ENCODE data around the gene SEPTIN1. TPM values are rescaled to one million over a fixed set of nuclear protein-coding genes. Genes with fewer than 3 reads are reported as not detected.

The SEPTIN1 gene
- total RNA-seq, 1 experiment from 2014 or later = not detected

GRCh38 chr16:30377050-30377811 lies 5.1 kb downstream of the SEPTIN1 start:
- no peak for DNase-seq (ENCODE audit: extremely low read depth, low read depth)

- DNase-seq (ENCODE audit: extremely low read depth, low read depth) = no peak
Measured at GRCh38 chr16:30376461-30376902, 5.9 kb downstream of the SEPTIN1 start.

- DNase-seq (ENCODE audit: extremely low read depth, low read depth) = no peak
Measured at GRCh38 chr16:30375864-30376263, 6.5 kb downstream of the SEPTIN1 start.

- DNase-seq (ENCODE audit: extremely low read depth, low read depth) = no peak
Measured at GRCh38 chr16:30374538-30374937, 7.8 kb downstream of the SEPTIN1 start, which contains the start of gene MYL11. MYL11 (plus strand) TSS chr16:30374802; CDS start chr16:30374858, 56 bp downstream.

DNA sequence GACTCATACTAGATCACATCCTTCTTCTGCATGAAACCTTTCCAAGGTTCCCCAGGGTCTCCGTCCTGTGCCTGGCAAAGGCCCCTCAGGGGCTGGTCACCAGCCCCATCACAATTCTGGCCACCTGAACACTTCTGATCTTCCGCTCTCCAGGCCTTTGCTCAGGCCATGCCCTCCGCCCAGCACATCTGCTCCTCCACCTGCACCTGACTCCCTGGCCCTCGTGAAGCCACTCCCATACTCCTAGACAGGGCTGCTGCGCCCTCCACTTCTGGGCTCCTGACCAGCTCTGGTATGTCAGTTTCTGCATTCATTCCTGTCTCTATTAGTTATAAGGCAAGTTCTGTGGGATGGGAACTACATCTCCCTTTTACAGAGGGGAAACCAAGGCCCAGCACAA lies 9.6 kb downstream of the SEPTIN1 start:
- no peak for DNase-seq (ENCODE audit: extremely low read depth, low read depth)

GRCh38 chr16:30372038-30372712 lies 10.2 kb downstream of the SEPTIN1 start:
- DNase-seq (ENCODE audit: extremely low read depth, low read depth) = no peak

DNA sequence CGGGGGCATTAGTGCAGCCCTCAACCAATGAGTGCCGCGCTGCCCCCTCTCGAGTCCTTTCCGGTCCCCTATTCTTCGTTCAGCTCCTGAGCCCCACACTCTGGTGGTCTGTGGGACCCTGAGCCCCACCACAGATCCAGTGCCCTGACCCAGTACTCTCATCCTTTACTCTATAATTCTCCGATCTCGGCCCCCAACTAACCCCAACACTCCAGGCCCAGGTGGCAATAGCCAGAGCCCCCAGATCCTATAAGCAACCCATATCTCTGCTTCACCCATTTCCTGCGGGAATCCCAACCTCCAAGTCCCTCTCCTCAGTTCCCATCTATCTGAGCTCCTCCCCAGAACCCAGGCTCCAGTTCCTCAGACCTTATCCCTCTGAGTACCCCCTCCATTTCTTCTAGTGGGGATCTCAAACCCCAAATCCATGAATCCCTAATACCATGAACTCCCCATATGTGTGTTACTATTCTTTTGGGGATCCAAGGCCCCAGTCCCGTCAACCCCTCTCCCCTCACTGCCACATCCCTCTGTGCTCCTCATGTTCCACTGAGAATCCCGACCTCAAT lies 11.0 kb downstream of the SEPTIN1 start:
- no peak for DNase-seq (ENCODE audit: extremely low read depth, low read depth)

DNA sequence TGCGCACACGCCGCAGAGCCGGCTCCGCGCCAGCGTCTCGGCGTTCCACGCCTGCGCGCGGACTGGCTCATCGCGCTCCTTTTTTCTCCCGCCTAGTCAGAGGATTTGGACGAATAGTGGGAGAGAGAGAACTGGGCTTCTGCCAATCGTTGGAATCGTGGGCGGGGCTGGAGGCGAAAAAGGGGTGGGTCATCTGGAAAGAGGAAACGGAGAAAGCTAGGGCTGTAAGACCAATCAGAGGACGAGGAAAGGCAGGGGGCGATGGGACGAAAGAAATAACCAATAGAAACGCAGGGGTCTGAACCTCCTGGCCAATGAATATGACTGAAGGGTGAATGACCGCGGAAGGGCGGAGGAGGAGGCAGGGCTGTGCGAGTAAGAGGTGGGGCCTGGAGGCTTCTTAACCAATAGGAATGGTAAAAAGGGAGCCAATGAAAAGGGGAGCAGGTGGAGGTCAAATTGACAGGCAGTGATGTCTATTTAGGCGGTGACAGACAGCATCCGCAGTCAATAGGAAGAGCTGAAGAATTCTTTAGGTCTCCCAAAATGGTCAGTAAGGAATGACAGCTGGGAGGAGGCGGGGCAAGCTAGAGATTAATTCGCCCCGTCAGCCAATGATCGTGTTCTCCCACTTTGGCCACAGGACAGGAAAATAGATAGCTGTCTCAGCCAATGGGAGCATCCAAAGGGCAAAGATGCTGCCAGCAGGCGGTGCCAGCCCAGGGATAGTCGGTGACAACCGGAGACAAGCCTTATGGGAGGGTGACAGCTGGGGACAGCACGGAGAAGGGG lies 11.7 kb downstream of the SEPTIN1 start, which contains the start of gene TBC1D10B:
TBC1D10B (minus strand) TSS at position 39 of the 792 bp plus-strand sequence. CDS start 311 bp downstream, outside the sequence.
- peak; percentile 100 for DNase-seq (ENCODE audit: extremely low read depth, low read depth)

- DNase-seq (ENCODE audit: extremely low read depth, low read depth) = no peak
Measured at GRCh38 chr16:30369938-30370455, 12.4 kb downstream of the SEPTIN1 start.

GRCh38 chr16:30369091-30369937 lies 13.0 kb downstream of the SEPTIN1 start:
- no peak for DNase-seq (ENCODE audit: extremely low read depth, low read depth)

GRCh38 chr16:30368792-30369090 lies 13.6 kb downstream of the SEPTIN1 start:
- no peak for DNase-seq (ENCODE audit: extremely low read depth, low read depth)

GRCh38 chr16:30368122-30368791 lies 14.1 kb downstream of the SEPTIN1 start:
- no peak for DNase-seq (ENCODE audit: extremely low read depth, low read depth)

DNA sequence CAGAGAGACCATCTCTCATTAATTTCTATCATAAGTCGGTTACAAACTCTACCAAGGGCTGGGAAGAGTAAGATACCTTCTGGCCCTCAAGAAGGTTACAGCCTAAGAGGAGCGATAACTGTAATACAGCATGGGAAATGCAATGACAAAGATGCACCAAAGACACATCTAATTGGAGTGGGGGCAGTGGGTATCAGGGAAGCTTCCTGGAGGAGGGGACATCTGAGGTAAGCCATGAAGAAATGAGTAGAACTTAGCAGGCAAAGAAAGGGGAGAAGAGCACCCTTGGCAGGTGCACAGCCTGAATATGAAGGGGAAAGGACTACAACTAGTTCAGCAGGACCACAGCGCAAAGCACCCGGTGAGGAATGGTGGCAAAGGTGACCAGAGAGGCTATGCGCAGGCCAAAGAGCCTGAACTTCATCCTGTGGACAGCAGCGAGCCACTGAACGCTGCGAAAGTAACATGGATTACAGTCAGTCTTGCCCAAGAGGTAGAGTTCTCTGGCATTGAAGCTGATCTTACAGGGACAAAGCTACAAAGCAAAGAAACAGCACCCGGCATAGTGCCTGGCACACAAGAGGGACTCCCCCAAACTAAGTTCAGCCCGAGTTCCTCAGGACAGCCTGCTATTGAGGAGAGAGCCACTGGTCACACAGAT lies 14.9 kb downstream of the SEPTIN1 start:
- no peak for DNase-seq (ENCODE audit: extremely low read depth, low read depth)

- no peak for DNase-seq (ENCODE audit: extremely low read depth, low read depth)
Measured at GRCh38 chr16:30366511-30366910, 15.8 kb downstream of the SEPTIN1 start.

GRCh38 chr16:30365200-30365599 lies 17.2 kb downstream of the SEPTIN1 start:
- DNase-seq (ENCODE audit: extremely low read depth, low read depth) = no peak

DNA sequence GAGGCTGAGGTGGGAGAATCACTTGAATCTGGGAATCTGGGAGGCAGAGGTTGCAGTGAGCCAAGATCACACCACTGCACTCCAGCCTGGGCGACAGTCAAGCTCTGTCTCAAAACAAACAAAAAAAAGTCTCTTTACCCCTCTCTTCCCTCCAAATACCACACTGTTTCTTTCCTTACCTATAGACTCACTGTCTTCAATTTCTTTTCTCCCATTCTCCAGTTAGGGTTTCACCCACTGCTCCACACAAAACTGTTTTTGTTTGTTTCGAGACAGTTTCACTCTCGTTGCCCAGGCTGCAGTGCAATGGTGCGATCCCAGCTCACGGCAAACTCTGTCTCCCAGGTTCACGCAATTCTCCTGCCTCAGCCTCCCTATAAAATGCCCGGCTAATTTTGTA lies 21.2 kb downstream of the SEPTIN1 start:
- no peak for DNase-seq (ENCODE audit: extremely low read depth, low read depth)

DNA sequence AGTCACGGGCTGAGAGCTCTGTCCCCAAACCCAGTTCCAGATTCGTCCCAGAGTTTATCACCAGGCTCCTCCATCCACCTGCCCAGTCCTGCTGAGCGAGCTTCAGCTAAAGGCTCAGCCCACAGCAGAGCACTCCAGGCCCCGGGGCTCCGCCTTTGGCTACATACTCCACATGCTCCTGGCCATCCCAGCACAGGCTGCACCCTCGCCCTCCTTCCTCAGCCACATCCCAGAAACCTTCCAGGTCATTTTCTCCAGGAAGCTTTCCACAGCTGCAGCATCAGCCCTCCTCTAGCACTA lies 22.5 kb downstream of the SEPTIN1 start:
- DNase-seq (ENCODE audit: extremely low read depth, low read depth) = no peak

DNA sequence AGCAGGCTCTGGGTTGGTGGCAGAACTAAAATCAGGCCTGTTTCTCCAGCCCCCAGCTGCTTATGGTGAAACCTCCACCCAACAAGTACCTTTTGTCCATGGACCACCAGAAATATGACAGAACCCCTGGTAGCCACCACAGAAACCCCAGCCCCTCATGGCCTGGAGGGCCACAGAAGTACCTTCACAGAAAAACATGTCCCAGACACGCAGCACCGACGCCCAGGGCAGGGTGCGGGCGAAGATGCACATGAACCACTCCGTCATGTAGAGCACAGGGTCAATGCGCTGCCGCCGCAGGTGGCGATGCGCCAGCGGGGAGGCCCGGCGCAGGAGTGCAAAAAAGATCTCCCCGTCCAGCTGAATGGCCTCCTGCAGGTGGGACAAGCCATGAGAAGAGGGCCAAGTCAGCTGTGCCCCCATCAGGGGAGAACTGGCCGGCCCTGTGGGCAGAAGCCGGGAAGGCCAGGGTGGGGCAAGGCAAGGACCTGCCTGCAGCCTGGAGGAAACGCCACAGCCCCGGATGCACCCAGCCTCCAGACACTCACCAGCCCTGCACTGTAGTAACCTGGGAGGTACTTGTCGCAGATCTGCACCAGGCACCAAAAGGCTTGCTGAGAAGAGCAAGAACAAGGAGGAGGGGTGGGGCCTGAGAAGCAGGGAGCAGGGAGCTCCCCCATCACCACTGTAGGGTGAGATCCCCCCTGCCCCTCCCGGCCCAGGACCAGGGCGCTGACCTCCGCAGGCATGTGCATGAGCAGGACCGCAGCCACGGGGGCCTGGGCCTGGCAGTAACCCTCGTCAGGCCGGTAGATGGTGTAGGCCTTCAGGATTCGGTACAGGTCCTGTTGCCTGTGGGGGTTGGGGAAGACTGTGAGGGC lies 23.1 kb downstream of the SEPTIN1 start:
- no peak for DNase-seq (ENCODE audit: extremely low read depth, low read depth)
